Measurements from ENCODE around the gene B4GALT4. TPM values are rescaled to one million over a fixed set of nuclear protein-coding genes. Genes with fewer than 3 reads are reported as not detected.
"Not testable (repeated sequence)": the region's sequence is repeated elsewhere in the genome, so short reads cannot be mapped to it uniquely, and the experiment has no call there.

B4GALT4 gene
- total RNA-seq, 3 donors from 2014 or later: 35.0 to 73.9 (median 58.9) TPM

GRCh38 chr3:119175872-119176756, 64.6 kb downstream of the B4GALT4 start:
- ATAC-seq (peak; percentile 88), DNase-seq (peak; percentile 51 to 58 (median 53))
- no peak for TF ChIP-seq CTCF (IDR thresholded peaks at IDR 0.05)
- no peak overlapping the region for H3K4me3 ChIP-seq
- peaks cover 2% of the 10 kb centered on the region for H3K4me1 ChIP-seq (ENCODE audit: low read depth)
- intact Hi-C loops (cut with DNase I, micrococcal nuclease): no loop called here
- no peaks in the 10 kb centered on the region for H3K36me3 ChIP-seq (ENCODE audit: low read depth)
- H3K9me3 ChIP-seq: no peaks in the 10 kb centered on the region

GRCh38 chr3:119173325-119173724, 67.4 kb downstream of the B4GALT4 start, which contains the start of gene UPK1B:
TSS of gene UPK1B (plus strand) at chr3:119173598. CDS start at chr3:119186742, 13,144 bp downstream.
- Histone ChIP-seq H3K9me3 (no peaks in the 10 kb centered on the region), H3K4me1 (ENCODE audit: low read depth) (peaks cover 2% of the 10 kb centered on the region), H3K4me3 (no peak within 1 kb of the TSS), H3K36me3 (ENCODE audit: low read depth) (no peaks in the 10 kb centered on the region)
- TF ChIP-seq CTCF (IDR thresholded peaks at IDR 0.05): no peak
- DNase-seq (no peak), ATAC-seq (no peak)
- intact Hi-C loops (cut with DNase I, micrococcal nuclease): no loop called here

- intact Hi-C loops (cut with DNase I, micrococcal nuclease): no loop called here
- peaks cover under 1% of the 10 kb centered on the region for H3K4me1 ChIP-seq (ENCODE audit: low read depth)
- no peak overlapping the region for H3K4me3 ChIP-seq
- TF ChIP-seq CTCF (IDR thresholded peaks at IDR 0.05): no peak
- no peaks in the 10 kb centered on the region for H3K9me3 ChIP-seq
- DNase-seq (no peak), ATAC-seq (no peak)
- no peaks in the 10 kb centered on the region for H3K36me3 ChIP-seq (ENCODE audit: low read depth)
Observed at GRCh38 chr3:119170821-119171220, 69.9 kb downstream of the B4GALT4 start.

DNA sequence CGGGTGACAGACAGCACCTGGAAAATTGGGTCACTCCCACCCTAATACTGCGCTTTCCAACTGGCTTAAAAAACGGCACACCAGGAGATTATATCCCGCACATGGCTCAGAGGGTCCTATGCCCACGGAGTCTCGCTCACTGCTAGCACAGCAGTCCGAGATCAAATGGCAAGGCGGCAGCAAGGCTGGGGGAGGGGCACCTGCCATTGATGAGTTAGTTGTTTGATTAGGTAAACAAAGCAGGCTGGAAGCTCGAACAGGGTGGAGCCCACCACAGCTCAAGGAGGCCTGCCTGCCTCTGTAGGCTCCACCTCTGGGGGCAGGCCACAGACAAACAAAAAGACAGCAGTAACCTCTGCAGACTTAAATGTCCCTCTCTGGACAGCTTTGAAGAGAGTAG, 75.9 kb downstream of the B4GALT4 start:
- H3K4me1 ChIP-seq (ENCODE audit: low read depth); ATAC-seq; intact Hi-C loops (cut with DNase I, micrococcal nuclease); H3K9me3 ChIP-seq; DNase-seq; H3K36me3 ChIP-seq (ENCODE audit: low read depth); H3K4me3 ChIP-seq: not testable (repeated sequence)

Other genes starting within 250 kb of the B4GALT4 start
- 1 to 10 TPM in 1 of 3 donors, under 1 TPM in 1, not detected in 1; 0.63 to 5.9 TPM for gene IGSF11, start 206.0 kb downstream of the B4GALT4 start, total RNA-seq
- not detected for gene TEX55, start 94.7 kb downstream of the B4GALT4 start, total RNA-seq
- not detected for gene UPK1B, start 67.3 kb downstream of the B4GALT4 start, total RNA-seq
- gene ARHGAP31, start 53.5 kb upstream of the B4GALT4 start, total RNA-seq: 10 to 100 TPM in 2 of 3 donors, 1 to 10 TPM in 1; 7.7 to 25.8 (median 11.8) TPM
- gene TMEM39A, start 222.7 kb upstream of the B4GALT4 start, total RNA-seq: 10 to 100 TPM; 24.0 to 32.2 (median 26.5) TPM
- 10 to 100 TPM; 11.9 to 19.8 (median 18.6) TPM for gene POGLUT1, start 228.1 kb upstream of the B4GALT4 start, total RNA-seq

All from mucosa of descending colon (tissue), 3 donors.